Fibroblast of peridontal ligament (primary cell): Measurements from ENCODE around the gene AGMO.

ENCODE experiments used
- DNase-seq: peaks from one replicate; pipeline ENCODE4 v3.0.0-alpha.2; 2010; ENCODE audit errors: extremely low read depth

Gene AGMO

DNA sequence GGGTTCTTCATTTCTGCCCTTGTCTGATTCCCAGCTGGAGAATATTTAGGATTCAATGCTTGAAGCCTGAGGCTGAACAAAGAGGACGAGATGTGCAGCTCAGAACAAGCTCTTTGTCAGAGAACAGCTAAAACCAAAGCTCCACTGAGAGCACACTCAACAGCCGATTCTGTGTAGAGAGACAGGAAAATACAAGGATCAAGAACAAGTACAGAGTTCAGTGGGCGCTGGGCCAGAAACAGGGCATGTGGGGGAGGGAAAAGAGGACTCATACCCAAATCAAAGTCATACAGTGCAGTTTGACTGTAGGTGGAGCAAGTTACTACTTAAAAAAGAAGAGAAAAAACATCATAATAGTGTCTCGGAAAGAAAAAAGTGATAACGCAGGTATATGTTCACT lies at the start of gene AGMO:
Gene AGMO (minus strand): TSS at position 181 of the 400 bp plus-strand sequence.
- peak; percentile 6 for DNase-seq

- no peak for DNase-seq
Observed at GRCh38 chr7:15610503-15610902, 48.7 kb upstream of the AGMO start.

- no peak for DNase-seq
Observed at GRCh38 chr7:15609287-15609686, 47.5 kb upstream of the AGMO start.

DNA sequence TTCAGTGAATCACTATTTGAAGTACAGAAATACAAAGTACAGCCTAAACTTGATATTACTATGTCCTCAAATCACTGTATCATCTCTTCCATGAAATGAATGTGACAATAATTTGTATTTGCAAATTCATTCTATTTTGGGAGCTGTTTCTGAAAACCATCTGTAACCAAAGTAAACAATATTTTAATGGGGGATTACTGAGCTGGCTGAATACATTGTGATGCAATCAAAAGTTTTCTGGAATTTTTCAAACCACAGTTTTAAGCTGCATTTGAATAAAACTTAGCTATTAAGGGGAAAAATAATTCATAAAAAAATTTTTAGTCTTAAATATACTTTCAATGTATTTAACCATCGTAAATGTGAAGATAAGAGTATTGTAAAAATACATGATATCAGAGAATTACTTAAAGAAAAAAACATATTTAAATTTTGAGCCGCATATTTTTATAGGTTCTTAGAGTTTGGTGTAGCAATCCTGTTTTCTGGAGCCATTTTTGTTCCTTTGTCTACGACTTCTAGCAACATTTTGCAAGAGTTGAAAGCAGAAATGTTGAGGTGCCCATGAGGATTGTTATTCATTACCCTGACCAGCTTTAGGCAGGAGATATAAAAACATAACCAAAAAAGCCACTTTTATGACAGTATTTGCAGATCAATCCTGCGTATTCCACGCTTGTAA lies 45.9 kb upstream of the AGMO start:
- peak; percentile 35 for DNase-seq

GRCh38 chr7:15606561-15606960 lies 44.7 kb upstream of the AGMO start:
- DNase-seq, result no peak

DNA sequence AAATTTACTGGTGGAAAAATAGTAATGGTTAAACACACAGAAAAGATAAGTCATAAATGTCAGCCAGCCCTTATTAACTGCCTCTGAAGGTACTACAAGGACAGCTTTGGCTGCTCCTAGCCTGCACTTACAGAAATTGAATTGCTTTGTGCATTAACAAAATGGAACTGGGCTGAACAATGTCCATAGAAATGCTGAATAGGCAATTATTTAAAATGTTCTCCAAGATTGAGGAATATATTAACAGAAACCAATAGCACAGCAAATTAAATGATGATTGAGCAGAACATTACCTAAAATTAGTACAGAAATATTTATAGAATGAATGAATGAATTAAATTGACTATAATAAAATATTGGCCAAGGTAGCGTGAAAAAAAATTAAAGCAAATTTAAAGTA lies 42.4 kb upstream of the AGMO start:
- no peak for DNase-seq

DNA sequence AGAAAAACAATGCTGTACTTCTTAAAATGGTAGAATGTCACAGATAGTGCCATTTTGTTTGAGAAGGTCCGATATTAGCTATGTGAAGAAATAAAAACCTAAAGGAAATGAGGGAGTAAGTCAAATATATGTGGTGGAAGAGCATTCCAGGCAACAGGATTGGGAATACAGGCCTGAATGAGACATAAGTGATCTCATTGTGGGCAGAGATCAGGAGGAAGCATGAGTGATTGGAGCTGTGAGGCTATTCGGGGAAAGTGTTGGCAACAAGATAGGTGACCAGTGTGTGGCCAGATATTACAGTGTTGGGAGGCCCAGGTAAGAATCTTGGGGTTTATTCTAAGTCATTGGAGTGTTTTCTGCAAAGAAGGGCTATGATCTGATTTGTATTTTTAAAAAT lies 41.3 kb upstream of the AGMO start:
- DNase-seq, result peak; percentile 19

DNA sequence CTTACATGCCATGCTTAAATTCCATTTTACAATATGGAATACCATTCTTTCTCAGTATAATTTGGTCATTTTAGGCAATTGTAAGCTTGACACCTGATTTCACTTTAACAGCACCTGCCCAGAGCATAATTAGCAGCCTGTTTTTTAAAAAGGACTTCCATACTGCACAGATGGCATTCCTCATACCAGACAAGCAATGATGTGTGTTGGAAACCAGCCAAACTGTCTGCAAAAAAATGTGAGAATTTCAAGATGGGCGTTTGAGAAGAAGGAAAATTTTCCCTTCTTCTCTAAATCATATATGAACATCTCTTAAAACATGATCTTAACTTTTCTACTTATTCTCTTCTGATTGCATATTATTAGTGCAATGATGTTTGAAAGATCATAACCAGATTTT lies 40.4 kb upstream of the AGMO start:
- DNase-seq, result no peak

GRCh38 chr7:15601175-15601574 lies 39.4 kb upstream of the AGMO start:
- no peak for DNase-seq

DNA sequence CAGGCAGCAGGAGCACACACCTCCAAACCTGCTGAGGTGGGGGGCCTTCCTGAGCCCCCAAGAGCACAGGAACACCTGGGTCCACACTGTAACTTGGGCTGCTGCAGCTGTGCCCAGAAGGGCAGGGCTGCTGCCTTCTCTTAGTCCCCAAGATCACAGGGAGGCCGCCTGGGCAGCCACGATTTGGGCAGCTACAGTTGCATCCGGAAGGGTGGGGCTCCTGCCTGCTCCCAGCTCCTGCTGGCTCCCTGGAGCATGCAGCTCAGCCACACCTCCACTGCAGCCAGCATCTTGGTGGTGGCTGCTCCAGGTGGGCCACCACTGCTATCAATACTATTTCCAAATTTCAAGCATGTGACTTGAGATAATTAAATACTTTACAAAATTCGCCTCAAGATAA lies 38.5 kb upstream of the AGMO start:
- DNase-seq, result no peak

- no peak for DNase-seq
Observed at GRCh38 chr7:15594461-15594860, 32.6 kb upstream of the AGMO start.

- DNase-seq, result no peak
Observed at GRCh38 chr7:15593382-15593781, 31.6 kb upstream of the AGMO start.

DNA sequence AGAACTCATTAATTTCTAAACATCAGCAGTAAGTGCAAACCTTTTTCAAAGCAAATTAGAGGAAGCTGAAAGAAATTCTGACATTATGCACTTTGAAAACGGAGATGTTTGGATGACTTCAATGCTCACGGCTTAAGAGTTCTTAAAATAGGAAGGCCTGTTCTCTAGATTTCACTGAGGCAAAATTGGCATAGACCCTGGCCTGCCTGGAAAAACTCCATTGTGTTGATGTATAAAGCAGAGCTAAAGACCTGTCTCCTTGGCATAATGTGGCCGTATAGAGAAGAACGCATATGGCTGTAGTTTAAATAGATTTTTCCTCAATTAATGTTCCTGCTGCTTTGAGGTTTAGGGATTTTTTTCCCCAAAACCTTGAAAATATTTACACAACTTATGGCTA lies 24.5 kb upstream of the AGMO start:
- no peak for DNase-seq

- DNase-seq, result no peak
Observed at GRCh38 chr7:15584575-15584974, 22.8 kb upstream of the AGMO start.

GRCh38 chr7:15582773-15583172 lies 21.0 kb upstream of the AGMO start:
- no peak for DNase-seq

- DNase-seq, result no peak
Observed at GRCh38 chr7:15581352-15581951, 19.6 kb upstream of the AGMO start.

GRCh38 chr7:15580604-15581351 lies 19.0 kb upstream of the AGMO start:
- DNase-seq, result no peak

DNA sequence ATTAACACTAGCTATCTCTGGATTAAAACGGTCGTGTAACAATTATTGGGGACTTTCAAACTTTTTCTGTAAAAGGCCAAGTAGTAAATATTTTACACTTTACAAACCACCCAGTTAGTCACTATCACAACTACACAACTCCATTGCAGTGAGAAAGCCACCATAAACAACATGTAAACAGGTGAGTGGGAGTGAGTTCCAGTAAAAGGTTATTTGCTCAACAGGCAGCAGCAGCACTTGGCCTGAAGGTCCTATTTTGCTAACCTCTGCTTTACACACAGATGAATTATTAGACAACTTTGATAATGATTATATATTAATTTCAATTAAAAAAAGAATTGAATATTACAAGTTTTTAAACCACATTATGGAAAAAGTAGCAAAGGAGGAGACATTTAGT lies 15.8 kb upstream of the AGMO start:
- no peak for DNase-seq

- DNase-seq, result peak; percentile 25
Observed at GRCh38 chr7:15571301-15571878, 9.6 kb upstream of the AGMO start.

DNA sequence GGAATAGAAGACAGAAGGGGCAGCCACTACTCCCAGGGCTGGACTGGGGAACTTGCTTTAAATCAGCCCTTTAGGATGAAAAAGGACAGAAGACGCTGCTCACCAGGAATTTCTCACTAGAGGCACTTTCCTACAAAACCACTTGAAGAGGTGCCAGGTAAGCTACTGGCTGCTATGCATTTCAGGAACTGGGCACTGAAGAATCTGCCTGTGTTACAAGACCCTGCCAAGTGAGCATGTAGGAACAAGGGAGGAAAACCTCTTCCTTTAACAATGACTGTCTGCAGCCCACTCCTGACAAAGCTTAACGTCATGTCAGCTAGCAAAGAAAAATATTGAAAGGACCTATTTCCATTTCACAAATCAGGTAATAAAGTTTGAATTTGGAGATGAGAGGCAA lies 5.8 kb upstream of the AGMO start:
- DNase-seq, result no peak

- no peak for DNase-seq
Observed at GRCh38 chr7:15567036-15567435, 5.2 kb upstream of the AGMO start.

GRCh38 chr7:15566476-15566875 lies 4.7 kb upstream of the AGMO start:
- no peak for DNase-seq

DNA sequence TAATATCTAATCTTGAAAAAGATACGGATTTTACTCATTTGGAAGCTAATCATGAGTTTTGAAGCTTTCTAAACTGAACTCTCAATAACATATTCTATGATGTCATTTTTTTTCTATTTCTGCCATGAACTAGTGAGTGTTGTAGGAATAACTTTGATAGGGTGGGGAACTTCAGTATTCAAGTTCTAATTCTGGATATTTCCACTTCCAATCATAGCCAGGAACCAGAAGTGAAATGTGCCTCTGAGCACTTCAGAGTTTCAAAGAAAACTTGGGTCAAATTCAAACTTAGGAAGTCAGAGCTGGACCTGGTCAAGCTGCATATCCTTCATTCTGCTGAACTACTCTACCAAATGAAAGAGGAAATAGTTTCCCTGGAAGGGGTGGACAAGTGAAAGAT lies 847 bp downstream of the AGMO start:
- DNase-seq, result no peak
